NCI-H187 (cell line): ENCODE measurements around the gene GRIN2A.

Source experiments
- DNase-seq, 2 experiments: peaks; one replicate each; lab custom pipeline; 2025; lab: John Stamatoyannopoulos, UW

GRIN2A gene

DNA sequence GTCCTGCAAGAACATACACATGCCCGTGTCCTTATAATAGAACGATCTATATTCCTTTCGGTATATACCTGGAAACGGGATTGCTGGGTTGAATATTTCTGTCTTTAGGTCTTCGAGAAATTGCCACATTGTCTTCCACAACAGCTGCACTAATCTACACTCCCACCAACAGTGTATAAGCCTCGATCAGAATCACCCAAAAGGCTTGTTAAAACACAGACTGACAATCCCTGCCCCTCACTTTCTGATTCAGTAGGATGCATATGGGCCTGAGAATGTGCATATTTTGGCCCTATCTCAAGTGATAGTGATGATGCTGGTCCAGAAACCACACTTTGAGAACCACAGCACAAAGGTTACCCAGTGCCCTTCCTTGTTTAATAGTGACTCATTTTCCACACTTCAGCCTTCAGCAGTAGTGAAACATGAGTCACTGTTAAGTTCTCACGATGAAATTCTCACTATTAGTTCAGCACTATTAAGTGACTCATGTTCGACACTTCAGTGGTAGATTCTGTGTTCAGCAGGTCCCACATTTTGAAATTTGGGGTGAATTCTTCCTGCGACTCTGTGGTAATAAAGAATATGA lies 215.6 kb downstream of the GRIN2A start:
- DNase-seq = no peak

DNA sequence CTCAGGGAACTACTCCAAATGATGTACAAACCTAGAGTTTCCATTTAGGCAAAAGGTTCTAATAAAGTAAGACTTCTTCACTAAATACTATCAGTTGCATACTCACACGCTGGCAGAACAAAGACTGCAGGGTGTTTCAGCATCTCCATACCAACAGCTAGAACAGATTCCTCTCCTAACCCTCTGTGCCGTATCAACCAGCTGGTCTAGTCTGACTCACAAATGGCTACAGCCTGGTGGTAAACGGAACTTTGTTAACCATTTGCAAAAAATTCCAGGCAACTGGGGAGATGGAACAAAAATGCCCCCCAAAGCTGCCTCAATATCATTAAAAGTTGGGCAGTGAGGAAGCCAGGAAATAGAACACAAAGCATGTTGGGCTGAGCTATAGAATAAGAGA lies 217.1 kb downstream of the GRIN2A start:
- no peak for DNase-seq

DNA sequence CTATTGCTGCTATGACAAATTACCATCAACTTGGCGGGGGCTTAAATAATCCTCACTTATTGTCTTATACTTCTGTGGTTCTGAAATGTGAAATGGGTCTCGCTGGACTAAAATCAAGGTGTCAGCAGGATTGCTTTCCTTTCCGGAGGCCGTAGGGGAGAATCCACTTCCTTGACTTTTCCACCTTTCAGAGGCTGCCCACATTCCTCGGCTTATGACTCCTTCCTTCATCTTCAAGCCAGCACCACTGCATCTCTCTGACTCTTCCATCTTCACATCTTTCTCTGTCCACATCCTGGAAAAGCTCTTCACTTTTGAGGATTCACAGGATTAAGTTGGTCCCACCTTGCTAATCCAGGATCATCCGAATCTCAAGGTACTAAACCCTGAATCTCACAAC lies 217.8 kb downstream of the GRIN2A start:
- DNase-seq = no peak

DNA sequence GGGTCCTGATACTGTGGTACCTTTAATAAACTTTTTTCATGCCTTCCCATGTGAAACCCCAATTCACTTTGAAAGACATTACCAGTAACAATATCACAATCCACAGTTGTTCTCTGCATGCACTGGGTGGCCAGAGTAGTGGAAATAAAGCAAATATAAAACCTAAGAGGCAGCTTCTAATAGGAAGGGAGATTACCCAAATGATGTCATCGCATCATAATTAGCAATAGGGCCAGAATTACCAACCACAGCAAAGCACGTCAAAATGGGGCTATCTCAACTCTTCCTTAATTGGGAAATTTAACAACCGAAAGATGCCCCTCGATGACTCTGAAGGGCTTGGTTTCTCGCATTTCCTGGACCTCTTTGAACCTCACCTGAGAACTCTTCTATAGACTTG lies 224.8 kb downstream of the GRIN2A start:
- no peak for DNase-seq

DNA sequence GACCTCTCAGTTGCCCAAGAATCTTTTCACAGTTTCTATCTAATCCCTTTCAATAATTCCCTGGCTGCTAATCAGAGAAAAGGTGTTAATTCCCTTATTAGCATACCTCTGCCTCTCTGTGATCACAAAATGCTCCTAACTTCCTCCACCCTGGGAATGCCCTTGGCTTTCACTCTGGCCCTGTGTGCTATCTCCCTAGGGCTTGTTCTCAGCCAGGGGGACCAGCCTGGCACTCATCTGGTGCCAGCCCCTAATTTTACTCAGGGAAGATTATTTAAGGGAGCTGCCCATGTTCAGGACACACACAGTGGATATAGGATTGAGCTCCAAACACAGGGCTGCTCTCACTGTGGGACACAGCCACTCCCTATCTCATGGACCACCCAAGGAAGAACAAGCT lies 225.2 kb downstream of the GRIN2A start:
- no peak for DNase-seq

DNA sequence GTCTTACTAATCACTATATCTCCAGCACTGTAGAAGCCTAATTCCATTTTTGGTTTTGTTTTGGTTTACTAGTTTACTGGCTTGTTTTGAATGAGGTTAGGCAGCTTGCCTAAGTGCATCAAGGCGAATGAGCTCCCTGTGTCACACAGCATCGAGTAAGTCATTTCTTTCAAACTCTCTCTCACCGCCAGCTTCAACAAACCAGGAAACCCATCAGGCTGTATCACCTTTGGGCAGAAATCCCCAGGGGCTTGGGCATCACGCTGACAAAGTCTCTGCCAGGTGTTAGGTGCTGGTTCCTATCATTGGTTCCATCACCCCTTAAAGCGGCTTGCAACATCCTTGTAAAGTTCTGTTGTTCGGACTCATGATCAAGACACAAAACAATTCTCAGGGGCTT lies 226.6 kb downstream of the GRIN2A start:
- no peak for DNase-seq

DNA sequence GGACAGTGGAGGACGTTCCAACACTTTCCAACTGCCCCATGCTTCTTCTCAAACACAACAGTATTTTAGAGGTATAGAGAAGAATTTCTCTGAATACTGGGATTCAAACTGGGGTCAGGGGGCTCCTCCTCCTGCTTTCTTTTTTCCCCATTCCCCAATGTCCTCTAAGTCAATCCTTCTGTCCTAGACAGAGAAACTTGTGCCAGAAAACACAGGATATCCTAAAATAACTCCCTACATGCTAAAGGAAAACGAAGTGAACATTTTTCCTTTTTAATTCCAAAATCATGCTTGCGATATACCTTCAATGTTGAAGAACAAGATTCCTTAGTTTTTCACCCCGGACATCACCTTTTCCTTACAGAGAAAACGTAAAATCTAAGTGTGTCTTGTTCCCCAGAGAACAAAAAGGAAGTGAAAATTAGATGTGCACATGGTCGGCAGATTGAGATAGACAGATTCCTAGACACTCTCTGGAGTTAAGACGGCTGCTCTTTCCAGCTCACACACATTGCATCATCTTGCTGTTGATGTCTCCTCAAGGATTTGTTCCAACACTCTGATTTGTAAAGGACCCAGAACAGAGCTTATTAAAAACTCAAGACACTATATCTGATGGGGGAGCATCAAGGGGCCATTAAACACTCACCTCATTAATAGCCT lies 228.2 kb downstream of the GRIN2A start:
- no peak for DNase-seq

DNA sequence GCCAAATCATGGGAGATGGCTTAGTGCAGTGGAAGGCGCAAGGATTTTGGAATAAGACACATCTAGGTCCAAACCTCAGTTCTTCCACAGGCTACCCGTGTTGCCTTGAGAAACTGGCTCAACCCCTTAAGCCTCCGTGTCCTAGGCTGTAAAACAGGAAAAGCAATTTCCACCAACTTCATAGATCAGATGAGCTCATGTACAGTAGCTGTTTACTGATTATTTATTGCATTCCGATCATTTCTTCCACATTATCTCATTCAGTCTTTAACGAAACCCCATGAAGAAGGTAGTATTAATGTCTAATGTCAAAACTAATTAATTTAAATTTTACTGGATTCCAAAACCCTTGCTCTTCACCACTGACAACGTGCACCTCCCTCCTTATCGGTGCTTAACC lies 231.6 kb downstream of the GRIN2A start:
- no peak for DNase-seq

DNA sequence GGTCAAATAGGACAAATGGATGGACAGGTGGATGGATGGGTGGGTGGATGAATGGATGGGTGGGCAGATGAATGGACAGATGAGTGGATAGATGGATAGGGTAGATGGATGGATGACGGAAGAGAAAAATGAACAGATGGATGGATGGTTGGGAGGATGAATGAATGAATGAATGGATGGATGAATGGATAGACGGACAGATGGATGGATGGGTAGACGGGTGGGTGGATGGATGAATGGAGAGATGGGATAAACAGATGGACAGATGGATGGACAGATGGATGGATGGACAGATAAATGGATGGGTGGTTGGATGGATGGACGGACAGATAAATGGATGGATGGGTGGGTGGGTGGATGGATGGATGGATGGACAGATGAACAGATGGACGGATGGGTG lies 232.8 kb downstream of the GRIN2A start:
- DNase-seq = no peak

DNA sequence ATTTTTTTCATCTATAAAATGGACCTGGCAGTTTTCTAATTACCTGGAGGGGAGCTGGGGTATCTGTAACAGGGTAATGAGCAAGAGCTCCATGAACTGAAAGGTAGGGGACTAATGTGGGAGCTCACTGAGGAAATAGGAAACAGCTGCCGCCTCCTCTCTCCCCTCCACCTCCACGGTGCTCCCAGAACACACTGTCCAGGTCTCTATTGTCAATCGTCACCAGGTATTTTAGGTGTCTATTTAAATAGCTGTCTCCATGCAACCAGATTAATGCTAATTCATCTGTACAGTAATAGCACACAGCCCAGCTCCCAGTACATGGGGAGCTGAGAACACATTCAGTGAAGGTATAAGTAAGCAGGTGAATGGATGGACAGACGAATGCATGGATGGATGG lies 233.3 kb downstream of the GRIN2A start:
- no peak for DNase-seq

DNA sequence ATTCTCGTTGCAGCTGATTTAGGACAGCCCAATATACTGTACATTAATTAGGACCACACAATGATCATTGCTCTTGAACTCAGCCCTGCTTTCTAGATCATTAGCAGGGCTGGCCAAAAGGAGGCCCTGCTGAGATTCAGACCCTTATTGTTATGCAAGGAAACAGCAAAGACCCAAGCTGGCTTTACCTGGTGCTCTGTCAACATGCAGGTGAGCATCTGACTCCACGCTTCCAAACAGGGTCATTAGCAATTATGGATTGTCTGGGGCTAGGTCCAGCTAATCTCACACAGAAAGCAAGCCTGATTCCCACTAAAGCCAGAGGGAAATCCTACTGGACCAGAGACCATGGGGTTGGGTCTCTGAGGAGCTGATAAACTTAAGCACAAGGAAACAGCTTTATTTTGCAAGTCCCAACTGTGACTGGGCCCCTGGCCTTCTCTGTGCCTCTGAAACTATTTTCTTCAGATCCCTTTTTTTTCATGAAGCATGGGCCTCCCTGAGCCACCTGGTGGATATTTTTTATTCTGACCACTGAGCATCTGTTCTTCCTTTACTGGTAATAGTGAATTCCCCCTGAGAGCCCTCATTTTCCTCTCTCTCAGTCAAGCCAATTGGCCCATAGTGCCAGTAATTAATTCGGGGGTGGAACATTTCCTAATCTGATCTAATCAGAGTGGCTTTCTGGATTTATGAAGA lies 236.1 kb downstream of the GRIN2A start:
- no peak for DNase-seq

DNA sequence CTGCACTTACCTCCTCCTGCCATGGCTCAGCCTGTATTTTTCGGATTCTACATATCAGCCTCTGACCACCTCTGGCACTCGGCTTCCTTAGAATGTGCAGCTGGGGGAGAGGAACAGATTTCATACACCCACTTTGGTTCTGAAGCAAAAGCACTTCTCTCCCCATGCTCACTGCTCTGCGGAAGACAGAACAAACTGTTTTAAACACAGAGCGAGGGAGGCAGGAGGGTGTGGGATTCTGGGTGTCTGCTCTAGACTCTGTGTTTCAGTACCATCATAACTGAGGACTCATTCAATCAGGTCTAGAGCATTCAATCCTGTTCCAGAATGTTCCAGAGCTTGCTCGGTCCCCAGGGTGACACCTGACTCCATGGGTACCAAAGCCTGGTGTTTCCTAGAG lies 239.1 kb downstream of the GRIN2A start:
- DNase-seq = no peak

DNA sequence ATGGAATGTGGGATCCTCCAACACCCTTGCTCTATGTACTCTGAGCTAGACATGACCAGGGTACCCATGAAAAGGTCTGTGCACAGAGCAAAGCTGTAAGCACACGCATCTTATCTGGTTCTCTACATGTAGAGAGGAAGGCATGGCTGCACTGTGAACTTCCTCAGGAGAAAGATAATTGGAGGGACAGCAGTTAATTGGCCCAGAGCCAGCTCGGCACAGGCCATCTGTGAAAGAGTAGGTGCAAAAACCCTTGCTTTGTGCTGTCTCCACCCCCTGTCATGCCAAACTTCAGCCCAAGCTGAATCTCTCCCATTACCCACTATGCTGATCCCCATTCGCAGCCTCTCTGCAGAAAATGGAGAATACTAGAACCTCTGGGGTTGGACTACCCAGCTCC lies 241.0 kb downstream of the GRIN2A start:
- DNase-seq = no peak

DNA sequence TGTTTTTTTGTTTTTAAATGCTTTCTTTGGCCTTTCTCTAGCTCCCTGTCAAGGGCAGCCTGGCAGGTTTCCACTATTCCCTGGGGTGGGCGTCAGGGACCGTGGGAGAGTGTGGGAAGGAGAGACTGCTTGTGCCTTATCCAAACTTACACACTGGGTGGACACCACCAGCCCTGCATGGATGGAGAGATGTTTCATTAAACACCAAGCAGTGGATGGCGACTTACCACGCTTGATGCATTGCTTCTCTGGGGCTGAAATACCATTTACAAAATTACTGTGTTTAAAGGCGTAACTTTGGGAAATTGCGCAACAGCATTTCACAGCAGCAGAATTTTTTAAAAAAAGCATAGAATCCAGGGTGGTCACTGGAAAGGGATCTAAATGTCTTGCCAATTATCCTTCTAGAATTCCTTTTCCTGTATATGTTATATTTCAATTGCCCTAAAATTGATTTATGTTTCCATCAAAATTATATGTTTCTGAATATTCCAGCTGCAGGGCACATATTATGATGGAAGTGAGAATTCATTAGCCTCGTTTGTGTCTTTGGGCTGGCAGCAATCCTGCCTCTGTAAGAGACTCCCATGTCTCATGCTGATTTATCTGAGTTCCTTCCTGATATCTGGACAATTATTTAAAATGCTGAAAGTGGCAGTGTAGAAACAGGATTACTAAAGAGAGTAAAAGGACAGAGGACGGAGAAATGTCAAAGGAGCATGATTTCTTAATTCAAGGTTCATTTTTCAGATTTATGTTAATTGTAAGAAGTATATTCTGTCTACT lies 247.3 kb downstream of the GRIN2A start:
- DNase-seq = no peak

DNA sequence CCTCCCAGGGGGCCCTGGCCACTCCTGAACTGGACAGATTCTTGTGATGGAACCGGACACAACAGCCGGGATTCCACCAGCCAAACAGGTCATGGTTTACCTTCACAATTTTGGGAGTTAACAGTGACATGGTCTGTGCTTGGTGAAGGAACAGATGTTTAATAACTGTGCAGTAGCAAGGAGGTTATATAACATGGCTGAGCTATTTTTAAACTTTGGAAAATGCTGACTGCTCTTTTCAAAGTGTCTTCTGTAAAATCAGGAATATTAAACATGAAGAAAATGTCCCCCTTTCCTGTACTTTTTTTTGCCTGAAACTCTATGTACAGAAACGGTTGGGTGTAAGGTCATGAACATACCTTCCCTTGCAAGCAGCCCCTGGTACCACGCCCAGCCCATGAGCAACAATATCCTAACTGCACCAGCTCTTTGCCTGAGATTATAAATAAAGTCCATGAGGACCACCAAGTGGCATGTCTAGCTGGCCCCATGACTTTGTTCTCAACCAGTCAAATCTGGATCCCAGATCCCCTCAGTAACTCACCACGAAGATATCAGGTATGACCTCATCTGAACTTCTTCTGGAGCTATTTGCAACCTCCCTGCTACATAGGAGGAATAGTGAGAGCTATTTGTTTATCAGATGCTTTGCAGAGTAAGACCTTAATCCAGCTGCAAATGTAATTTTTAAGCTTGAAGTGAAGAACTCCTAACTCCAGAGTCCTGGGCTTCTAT lies 249.1 kb downstream of the GRIN2A start:
- no peak for DNase-seq

DNA sequence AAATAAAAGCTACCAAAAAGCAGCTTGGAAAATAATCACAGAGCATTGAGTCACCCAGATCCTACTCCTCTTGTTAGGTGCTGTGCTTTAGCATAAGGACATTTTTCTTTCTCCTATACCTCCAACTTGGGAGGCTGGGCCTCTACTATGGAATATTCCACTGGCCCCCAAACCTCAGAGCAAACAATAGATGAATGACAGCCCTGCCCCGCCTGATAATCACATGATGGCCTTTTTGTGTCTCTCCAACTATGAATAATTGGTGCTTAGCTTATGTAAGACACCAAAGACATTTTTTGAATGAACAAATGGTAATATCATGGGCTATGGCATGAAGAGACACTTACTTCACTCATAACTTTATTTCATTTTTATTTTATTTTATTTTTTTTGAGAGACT lies 250.2 kb downstream of the GRIN2A start:
- DNase-seq = no peak

DNA sequence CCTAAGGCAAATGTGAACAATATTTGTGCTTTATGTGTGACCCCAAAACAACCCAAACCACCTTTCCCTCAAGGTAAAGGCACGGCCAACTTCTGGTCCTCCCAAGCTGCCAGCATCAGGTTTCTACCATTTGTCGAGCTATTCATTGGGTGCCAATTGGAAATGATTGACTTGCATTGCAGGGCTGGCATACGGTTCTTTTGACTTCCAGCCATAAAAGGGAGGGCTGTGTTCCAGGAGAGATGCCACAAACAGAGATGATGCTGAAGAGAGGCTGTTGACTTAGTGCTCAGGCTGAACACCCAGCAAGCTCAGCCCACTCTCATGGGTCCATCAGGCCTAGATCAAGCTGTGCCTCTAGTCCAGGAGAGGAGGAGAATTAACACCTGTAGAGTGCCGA lies 252.4 kb downstream of the GRIN2A start:
- DNase-seq = no peak

DNA sequence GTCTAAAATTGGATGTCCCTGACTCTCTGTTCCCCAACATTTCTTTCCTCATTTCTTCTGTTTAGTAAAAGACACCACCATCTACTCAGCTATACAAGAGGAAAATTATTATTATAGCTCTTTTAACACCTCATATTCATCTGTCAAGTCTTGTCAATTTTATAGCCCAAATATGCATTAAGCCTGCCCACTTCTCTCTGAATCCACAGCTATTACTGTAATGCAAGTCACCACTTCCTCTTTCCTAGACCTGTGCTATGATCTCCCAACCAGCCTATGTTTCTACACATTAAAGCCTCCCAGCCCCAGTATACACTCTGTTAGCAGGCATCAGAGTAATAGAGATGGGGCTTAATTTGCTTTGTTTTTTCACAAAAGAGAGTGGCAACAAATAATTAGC lies 252.9 kb downstream of the GRIN2A start:
- DNase-seq = no peak

DNA sequence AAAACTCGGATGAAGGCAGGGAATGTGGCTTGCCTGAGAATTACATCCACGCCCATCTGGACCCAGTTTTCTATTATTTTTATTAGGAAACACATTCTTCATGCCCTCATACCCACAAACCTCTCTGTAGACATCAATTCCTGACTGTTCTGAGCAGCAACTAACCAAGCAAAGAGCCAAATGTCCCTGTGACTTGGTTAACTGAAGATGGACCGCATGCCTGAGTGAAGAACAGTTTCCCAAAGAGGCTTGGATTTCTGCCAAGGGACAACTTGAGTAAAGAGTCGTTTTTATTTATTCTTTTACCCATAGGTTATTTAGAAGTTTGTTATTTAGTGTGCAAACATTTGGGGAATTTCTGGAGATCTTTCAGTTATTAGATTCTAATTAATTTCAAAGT lies 259.8 kb downstream of the GRIN2A start:
- DNase-seq = no peak

DNA sequence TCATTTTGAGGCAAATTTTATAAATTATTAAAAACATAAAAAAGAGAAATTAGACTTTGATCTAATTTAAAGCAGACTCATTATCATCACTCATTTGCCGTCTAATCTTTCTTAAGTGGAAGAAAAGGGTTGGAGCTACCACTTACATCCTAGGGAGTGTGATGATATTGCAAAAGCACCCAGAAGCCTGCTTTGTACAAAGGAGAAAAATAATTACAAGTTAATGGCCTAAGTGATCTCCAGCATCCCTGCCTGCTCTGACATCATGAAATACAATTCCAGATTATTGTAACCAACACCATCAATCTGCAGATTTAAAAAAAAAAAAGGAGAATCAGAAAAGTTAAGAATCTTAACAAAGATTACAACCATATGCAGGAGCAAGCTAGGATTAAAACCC lies 260.2 kb downstream of the GRIN2A start:
- DNase-seq = no peak

DNA sequence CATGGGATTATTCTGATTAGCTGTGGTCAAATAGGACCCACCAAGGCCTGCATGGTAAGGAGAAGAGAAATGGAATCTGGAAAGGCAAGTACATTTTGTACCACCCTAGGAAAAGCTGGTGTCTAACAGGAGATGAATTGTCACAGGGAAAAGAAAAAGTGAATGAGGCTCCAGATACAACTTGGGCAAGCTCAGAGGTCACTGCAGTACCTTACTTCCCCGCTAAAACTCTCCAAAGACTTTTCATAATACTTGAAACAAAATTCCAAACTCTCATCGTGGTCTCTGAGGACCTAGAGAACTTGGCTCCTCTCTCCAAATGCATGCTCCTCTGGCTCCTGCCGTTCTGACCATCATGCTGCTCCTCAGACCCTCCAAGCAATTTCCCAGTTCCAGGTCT lies 262.8 kb downstream of the GRIN2A start:
- no peak for DNase-seq

DNA sequence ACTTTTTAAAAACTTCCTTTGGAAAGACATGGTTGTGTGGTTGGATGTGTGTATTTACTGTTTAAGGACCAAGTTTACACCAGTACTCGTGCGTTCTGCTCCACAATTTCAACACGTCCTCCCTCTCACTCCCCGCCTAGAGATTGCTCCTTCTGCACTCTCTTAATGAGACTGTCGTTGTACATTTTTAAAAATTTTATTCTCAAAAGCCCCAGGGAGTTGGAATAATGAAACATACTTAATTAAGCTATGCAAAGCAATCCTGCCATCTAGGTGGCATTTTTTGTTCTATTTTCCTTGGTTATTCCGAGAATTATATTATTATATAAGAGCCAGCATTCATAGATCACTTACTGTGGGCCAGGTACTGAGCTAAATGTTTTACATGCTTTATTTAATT lies 264.5 kb downstream of the GRIN2A start:
- no peak for DNase-seq
